Type B pancreatic cell (in vitro differentiated cells): ENCODE results near the gene ZNF273. TPM values are rescaled to one million over a fixed set of nuclear protein-coding genes. Genes with fewer than 3 reads are reported as not detected.
"Not testable (repeated sequence)": the region's sequence is repeated elsewhere in the genome, so short reads cannot be mapped to it uniquely, and the experiment has no call there.

Experiments
- DNase-seq: peaks from one replicate; pipeline ENCODE4 v3.0.0; 2021; ENCODE audit warnings: mixed read lengths; ENCODE audit not compliant: unreplicated experiment; ENCODE audit errors: extremely low spot score
- H3K27ac Mint-ChIP-seq: 2 replicates; pipeline ENCODE4 v1.8.0; 2021; ENCODE audit warnings: mild to moderate bottlenecking, mixed read lengths
- H3K27me3 Mint-ChIP-seq: 2 replicates; pipeline ENCODE4 v1.8.0; 2021; ENCODE audit warnings: mixed read lengths
- H3K36me3 Mint-ChIP-seq: 2 replicates; pipeline ENCODE4 v1.8.0; 2021; ENCODE audit warnings: mixed read lengths
- H3K4me1 Mint-ChIP-seq: one replicate; pipeline ENCODE4 v1.8.0; 2021; ENCODE audit warnings: mixed read lengths; ENCODE audit not compliant: unreplicated experiment
- H3K4me3 Mint-ChIP-seq: 2 replicates; pipeline ENCODE4 v1.8.0; 2021; ENCODE audit warnings: mild to moderate bottlenecking, mixed read lengths
- H3K9me3 Mint-ChIP-seq: 2 replicates; pipeline ENCODE4 v1.8.0; 2021; ENCODE audit warnings: mixed read lengths
- CTCF ChIP-seq: fragments of 200-600 bp; sonication (generic); conservative IDR thresholded peaks from 2 replicates; pipeline ENCODE4 v1.5.0; 2021; ENCODE audit warnings: antibody characterized with exemption, mild to moderate bottlenecking
- total RNA-seq: library from RNA; stranded (reverse); gene quantifications from 2 replicates; pipeline ENCODE4 v1.2.1, GENCODE V29; 2021; ENCODE audit warnings: low replicate concordance

The ZNF273 gene
- total RNA-seq, 1 donor from 2014 or later: 9.3 TPM

GRCh38 chr7:64888901-64889685, 14.0 kb upstream of the ZNF273 start:
- H3K27me3 Mint-ChIP-seq: peaks cover 76% of the 10 kb centered on the region
- H3K4me3 Mint-ChIP-seq: peak overlapping the region; percentile 89
- peak; percentile 67 for DNase-seq

DNA sequence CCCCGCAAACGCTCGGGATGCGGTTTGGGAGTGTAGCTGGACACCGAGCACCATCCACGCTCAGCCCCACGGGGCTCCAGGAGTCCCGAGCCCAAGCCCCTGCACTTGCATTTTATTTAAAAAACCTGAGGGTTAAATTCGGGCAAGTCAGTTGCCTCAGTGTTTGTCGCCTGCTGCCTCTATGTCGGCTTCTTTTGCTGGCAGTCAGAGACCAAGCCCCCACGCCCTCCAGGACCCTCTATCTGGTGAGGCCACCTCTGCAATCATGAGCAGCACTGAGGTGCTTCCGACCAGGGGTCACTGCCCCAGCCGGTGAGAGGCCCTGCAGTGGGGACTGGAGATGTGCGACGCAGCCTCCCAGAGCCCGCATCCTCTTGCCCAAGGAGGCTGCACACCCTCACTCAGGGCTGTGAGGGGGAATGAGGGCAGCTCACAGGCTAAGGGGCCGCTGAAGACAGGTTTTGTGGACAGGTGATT, 13.3 kb upstream of the ZNF273 start:
- Mint-ChIP-seq H3K9me3 (no peaks in the 10 kb centered on the region), H3K4me3 (peak overlapping the region; percentile 49)
- peak; percentile 65 for DNase-seq

More at GRCh38 chr7:64888901-64889685, 14.0 kb upstream of the ZNF273 start:
- Mint-ChIP-seq H3K27ac (no peak overlapping the region), H3K9me3 (no peaks in the 10 kb centered on the region), H3K4me1 (peaks cover 9% of the 10 kb centered on the region), H3K36me3 (no peaks in the 10 kb centered on the region)
- no peak for TF ChIP-seq CTCF

GRCh38 chr7:64890273-64890672, 12.8 kb upstream of the ZNF273 start:
- not testable (repeated sequence) for H3K36me3 Mint-ChIP-seq, H3K4me3 Mint-ChIP-seq, H3K9me3 Mint-ChIP-seq, H3K4me1 Mint-ChIP-seq, H3K27ac Mint-ChIP-seq
- DNase-seq: peak; percentile 44
- H3K27me3 Mint-ChIP-seq: peaks cover 75% of the 10 kb centered on the region

More for the DNA sequence above, 13.3 kb upstream of the ZNF273 start:
- Mint-ChIP-seq H3K27ac (no peak overlapping the region), H3K27me3 (peaks cover 76% of the 10 kb centered on the region), H3K4me1 (peaks cover 9% of the 10 kb centered on the region), H3K36me3 (no peaks in the 10 kb centered on the region)
- no peak for TF ChIP-seq CTCF

DNA sequence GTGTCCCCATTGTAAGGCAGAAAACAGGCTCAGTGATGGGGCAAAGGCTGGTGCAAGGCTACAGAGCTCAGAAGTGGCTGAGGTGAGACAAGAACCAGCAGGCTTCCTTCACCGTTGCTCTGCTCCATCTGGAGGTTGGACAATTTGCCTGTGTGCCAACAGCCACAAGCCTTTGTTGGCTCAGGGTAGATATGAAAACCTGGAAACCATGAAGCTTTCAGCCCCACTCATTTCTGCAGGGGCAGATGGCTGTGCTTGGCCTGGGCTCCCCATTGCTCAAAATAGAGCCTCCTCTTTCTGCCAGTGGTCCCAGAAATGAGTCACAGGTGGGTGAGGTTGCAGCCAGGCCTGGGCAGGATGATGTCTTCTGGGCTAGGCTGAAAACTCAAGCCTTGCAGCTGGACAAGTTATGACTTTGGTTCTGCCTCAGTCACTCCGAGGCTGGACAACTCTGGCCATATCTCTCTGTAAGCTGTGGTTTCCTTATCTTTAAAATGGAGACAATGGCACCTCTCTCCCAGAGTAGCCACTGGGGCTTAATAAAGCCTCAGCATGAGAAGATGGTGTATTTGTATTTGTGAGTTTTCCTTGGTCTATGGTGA, 12.2 kb upstream of the ZNF273 start:
- peak; percentile 13 for DNase-seq
- H3K27ac Mint-ChIP-seq: no peak overlapping the region
- H3K9me3 Mint-ChIP-seq: no peaks in the 10 kb centered on the region
- H3K27me3 Mint-ChIP-seq: peaks cover 69% of the 10 kb centered on the region
- no peaks in the 10 kb centered on the region for H3K36me3 Mint-ChIP-seq
- no peak for TF ChIP-seq CTCF
- H3K4me3 Mint-ChIP-seq: no peak overlapping the region
- H3K4me1 Mint-ChIP-seq: peaks cover 9% of the 10 kb centered on the region

DNA sequence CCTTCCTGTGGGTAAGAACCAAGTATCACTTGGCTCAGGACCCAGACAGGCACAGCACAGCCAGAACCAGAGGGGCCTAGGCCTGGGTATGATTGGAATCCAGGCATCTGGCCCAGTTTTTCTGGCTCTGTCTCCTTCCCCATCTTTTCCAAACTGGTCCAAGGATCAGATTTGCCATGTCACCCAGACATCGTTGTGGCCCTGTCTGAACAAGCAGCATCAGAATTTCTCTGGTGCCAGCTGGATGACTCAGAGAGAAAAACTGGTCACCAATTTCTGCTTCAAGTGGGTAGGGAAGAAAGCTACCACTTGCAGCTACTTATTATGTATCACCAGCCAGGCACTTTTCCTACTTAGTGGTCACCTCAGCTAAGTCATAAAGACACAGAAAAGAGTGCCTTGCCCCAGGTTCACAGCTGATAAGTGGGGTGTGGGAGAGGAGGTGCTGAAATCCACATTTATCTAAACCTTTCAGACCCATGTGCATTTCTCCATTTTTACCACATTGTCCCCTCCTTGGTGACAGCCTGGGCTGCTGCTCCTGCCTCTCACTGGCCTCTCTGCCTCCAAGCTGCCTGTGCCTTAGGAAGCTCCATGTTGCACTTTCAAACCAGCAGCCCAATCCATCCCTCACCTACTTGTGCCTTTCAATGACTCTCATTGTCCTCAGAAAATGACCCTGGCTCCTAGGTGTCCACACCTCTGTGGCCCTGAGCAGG, 11.6 kb upstream of the ZNF273 start:
- peaks cover 62% of the 10 kb centered on the region for H3K27me3 Mint-ChIP-seq
- H3K4me3 Mint-ChIP-seq, H3K9me3 Mint-ChIP-seq, H3K27ac Mint-ChIP-seq, H3K4me1 Mint-ChIP-seq, H3K36me3 Mint-ChIP-seq: not testable (repeated sequence)
- peak; percentile 32 for DNase-seq

GRCh38 chr7:64892116-64892515, 11.0 kb upstream of the ZNF273 start:
- no peak for TF ChIP-seq CTCF
- DNase-seq: no peak
- Mint-ChIP-seq H3K27ac (no peak overlapping the region), H3K9me3 (no peaks in the 10 kb centered on the region), H3K27me3 (peaks cover 56% of the 10 kb centered on the region), H3K36me3 (no peaks in the 10 kb centered on the region), H3K4me3 (no peak overlapping the region), H3K4me1 (peaks cover 9% of the 10 kb centered on the region)
